Activated CD8-positive, alpha-beta memory T cell treated with anti-CD3 and anti-CD28 coated beads for 36 hours (primary cell): ENCODE data around the gene IL1A. TPM values are rescaled to one million over a fixed set of nuclear protein-coding genes. Genes with fewer than 3 reads are reported as not detected.
"Not testable (repeated sequence)": the region's sequence is repeated elsewhere in the genome, so short reads cannot be mapped to it uniquely, and the experiment has no call there.

ENCODE experiments used
- CTCF ChIA-PET: fragments of 350-600 bp; sonication (Branson Sonifier 250); formaldehyde crosslinking; loops from one replicate; lab custom pipeline; 2021; ENCODE audit warnings: antibody characterized with exemption; lab: Charles Lee
- POLR2A ChIA-PET: fragments of 350-600 bp; sonication (Branson Sonifier 250); formaldehyde crosslinking; loops from one replicate; lab custom pipeline; 2021; ENCODE audit warnings: antibody characterized with exemption; lab: Charles Lee
- total RNA-seq, 2 experiments: library from RNA; stranded (reverse); gene quantifications; one replicate each; pipeline ENCODE4 v1.2.3, GENCODE V29; 2021

The IL1A gene
- 1 to 10 TPM; 3.3 to 3.9 TPM for total RNA-seq

- ChIA-PET POLR2A (no interaction called here), CTCF (no interaction called here)
Measured at GRCh38 chr2:112784199-112785189, at the start of gene IL1A. Gene IL1A, minus strand, starts transcription at chr2:112784493. Its CDS starts 723 bp downstream, at chr2:112783770.

GRCh38 chr2:112833976-112834375, 49.7 kb upstream of the IL1A start:
- POLR2A ChIA-PET = no interaction called here
- CTCF ChIA-PET = interaction anchor here (1.3 kb wide), 1 partner anchor 51 kb away, joined by 4 read pairs; no protein-coding TSS in a partner anchor

GRCh38 chr2:112833639-112833931, 49.3 kb upstream of the IL1A start:
- POLR2A ChIA-PET = not testable (repeated sequence)
- CTCF ChIA-PET = interaction anchor here (0.7 to 1.3 kb wide), 2 partner anchors 51 to 99 kb away, joined by 3 to 4 read pairs; no protein-coding TSS in a partner anchor

- ChIA-PET POLR2A (no interaction called here), CTCF (interaction anchor here (0.7 to 1.3 kb wide), 2 partner anchors 52 to 99 kb away, joined by 3 to 4 read pairs; no protein-coding TSS in a partner anchor)
Measured at GRCh38 chr2:112832841-112833638, 48.7 kb upstream of the IL1A start.

GRCh38 chr2:112831946-112832840, 47.9 kb upstream of the IL1A start:
- ChIA-PET CTCF (no interaction called here), POLR2A (no interaction called here)

- ChIA-PET POLR2A (no interaction called here), CTCF (no interaction called here)
Measured at GRCh38 chr2:112831513-112831845, 47.2 kb upstream of the IL1A start.

GRCh38 chr2:112830682-112831512, 46.6 kb upstream of the IL1A start:
- CTCF ChIA-PET = no interaction called here
- POLR2A ChIA-PET = no interaction called here

- POLR2A ChIA-PET = interaction anchor here (0.6 kb wide), 1 partner anchor 11 kb away, joined by 4 read pairs; no protein-coding TSS in a partner anchor
- CTCF ChIA-PET = interaction anchor here (0.9 kb wide), 1 partner anchor 81 kb away, joined by 3 read pairs; no protein-coding TSS in a partner anchor
Measured at GRCh38 chr2:112829961-112830681, 45.8 kb upstream of the IL1A start.

- POLR2A ChIA-PET = no interaction called here
Measured at GRCh38 chr2:112829101-112829960, 45.0 kb upstream of the IL1A start.

GRCh38 chr2:112828251-112828691, 44.0 kb upstream of the IL1A start:
- POLR2A ChIA-PET = no interaction called here
- CTCF ChIA-PET = no interaction called here

More at GRCh38 chr2:112829101-112829960, 45.0 kb upstream of the IL1A start:
- CTCF ChIA-PET = interaction anchor here (0.9 kb wide), 1 partner anchor 80 kb away, joined by 3 read pairs; no protein-coding TSS in a partner anchor

- ChIA-PET CTCF (no interaction called here), POLR2A (interaction anchor here (0.7 kb wide), 1 partner anchor 347 kb away, joined by 4 read pairs; no protein-coding TSS in a partner anchor)
Measured at GRCh38 chr2:112827604-112828185, 43.4 kb upstream of the IL1A start.

- ChIA-PET CTCF (no interaction called here), POLR2A (no interaction called here)
Measured at GRCh38 chr2:112827009-112827408, 42.7 kb upstream of the IL1A start.

GRCh38 chr2:112825706-112826105, 41.4 kb upstream of the IL1A start:
- ChIA-PET CTCF (no interaction called here), POLR2A (no interaction called here)

GRCh38 chr2:112824694-112825085, 40.4 kb upstream of the IL1A start:
- POLR2A ChIA-PET = no interaction called here
- CTCF ChIA-PET = interaction anchor here (0.6 to 0.9 kb wide), 3 partner anchors 76 to 134 kb away, joined by 3 to 4 read pairs (median 3); no protein-coding TSS in a partner anchor

GRCh38 chr2:112821682-112822081, 37.4 kb upstream of the IL1A start:
- POLR2A ChIA-PET = no interaction called here
- CTCF ChIA-PET = interaction anchor here (1.0 to 1.3 kb wide), 2 partner anchors 63 to 120 kb away, joined by 3 read pairs; no protein-coding TSS in a partner anchor

GRCh38 chr2:112821142-112821541, 36.8 kb upstream of the IL1A start:
- ChIA-PET CTCF (interaction anchor here (1.0 kb wide), 1 partner anchor 64 kb away, joined by 3 read pairs; no protein-coding TSS in a partner anchor), POLR2A (no interaction called here)
